HUES64 (cell line): ENCODE measurements around the gene FUT6.

ENCODE experiments used
- H3K27ac ChIP-seq: 2 replicates; pipeline ENCODE4 v1.7.0; 2013; ENCODE audit warnings: low read depth, low read length, inconsistent platforms
- H3K27me3 ChIP-seq: 2 replicates; pipeline ENCODE4 v1.6.1; 2013; ENCODE audit warnings: mild to moderate bottlenecking, low read length; ENCODE audit not compliant: insufficient read depth
- H3K36me3 ChIP-seq: 2 replicates; pipeline ENCODE4 v1.6.1; 2013; ENCODE audit warnings: mild to moderate bottlenecking, low read length; ENCODE audit not compliant: insufficient read depth
- H3K4me1 ChIP-seq: 2 replicates; pipeline ENCODE4 v1.6.1; 2013; ENCODE audit warnings: mild to moderate bottlenecking, low read length, moderate library complexity; ENCODE audit not compliant: insufficient read depth
- H3K4me3 ChIP-seq: 2 replicates; pipeline ENCODE4 v1.5.1; 2013; ENCODE audit warnings: mild to moderate bottlenecking, low read length, moderate library complexity
- H3K9ac ChIP-seq: 2 replicates; pipeline ENCODE4 v1.6.1; 2013; ENCODE audit warnings: mild to moderate bottlenecking, low read depth, low read length
- H3K9me3 ChIP-seq: 2 replicates; pipeline ENCODE4 v1.6.1; 2013; ENCODE audit warnings: low read depth, low read length; ENCODE audit not compliant: insufficient read depth
- WGBS: fragments of 150-250, 120-280 bp; methylation state at CpG from one replicate; pipeline ENCODE4 v1.1.7; 2013; ENCODE audit warnings: missing lambda C conversion rate; 5-methylcytosine and 5-hydroxymethylcytosine counted together

FUT6 gene

DNA sequence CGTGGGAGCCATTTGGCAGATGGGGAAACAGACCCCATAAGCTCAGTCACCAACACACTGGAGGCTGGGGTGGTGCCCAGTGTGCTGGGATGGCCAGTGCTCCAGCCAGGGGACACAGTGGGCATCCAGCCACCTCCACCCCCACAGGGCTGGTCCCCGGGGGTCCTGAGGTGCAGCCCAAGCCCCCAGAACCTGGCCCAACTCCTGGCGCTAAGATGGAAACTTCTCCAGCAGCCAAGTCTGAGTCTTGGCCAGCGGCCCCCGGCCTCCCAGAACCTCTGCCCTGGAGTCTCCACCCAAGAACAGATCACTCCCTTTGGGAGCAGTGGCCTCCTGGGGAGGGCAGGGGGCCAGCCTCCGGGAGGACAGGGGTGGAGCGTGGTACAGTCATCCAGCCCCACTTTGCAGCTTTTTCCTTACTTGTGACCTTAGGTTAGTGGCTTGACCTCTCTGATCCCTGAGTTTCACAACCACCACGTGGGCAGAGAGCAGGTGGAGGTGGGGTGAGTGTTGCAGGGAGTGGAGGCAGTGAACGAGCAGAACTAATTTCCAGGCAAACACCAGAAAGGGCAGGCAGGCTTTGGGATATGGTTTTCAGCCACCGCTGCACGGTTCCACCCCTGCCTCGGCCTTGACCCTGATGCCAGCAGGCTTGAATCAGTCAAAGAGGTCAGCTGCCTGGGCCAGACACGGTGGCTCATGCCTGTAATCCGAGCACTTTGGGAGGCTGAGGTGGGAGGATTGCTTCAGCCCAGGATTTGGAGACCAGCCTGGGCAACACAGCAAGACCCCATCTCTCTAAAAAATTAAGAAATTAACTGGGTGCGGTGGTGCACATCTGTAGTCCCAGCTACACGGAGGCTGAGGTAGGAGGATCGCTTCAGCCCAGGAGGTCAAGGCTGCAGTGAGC, 38.9 kb downstream of the FUT6 start:
- Histone ChIP-seq H3K27me3 (peaks cover 16% of the 10 kb centered on the region), H3K9me3 (no peaks in the 10 kb centered on the region), H3K9ac (no peak overlapping the region), H3K36me3 (no peaks in the 10 kb centered on the region), H3K4me3 (no peak overlapping the region), H3K27ac (no peak overlapping the region), H3K4me1 (no peaks in the 10 kb centered on the region)
- 86% methylated on average over 17 of the region's 17 CpGs for WGBS

DNA sequence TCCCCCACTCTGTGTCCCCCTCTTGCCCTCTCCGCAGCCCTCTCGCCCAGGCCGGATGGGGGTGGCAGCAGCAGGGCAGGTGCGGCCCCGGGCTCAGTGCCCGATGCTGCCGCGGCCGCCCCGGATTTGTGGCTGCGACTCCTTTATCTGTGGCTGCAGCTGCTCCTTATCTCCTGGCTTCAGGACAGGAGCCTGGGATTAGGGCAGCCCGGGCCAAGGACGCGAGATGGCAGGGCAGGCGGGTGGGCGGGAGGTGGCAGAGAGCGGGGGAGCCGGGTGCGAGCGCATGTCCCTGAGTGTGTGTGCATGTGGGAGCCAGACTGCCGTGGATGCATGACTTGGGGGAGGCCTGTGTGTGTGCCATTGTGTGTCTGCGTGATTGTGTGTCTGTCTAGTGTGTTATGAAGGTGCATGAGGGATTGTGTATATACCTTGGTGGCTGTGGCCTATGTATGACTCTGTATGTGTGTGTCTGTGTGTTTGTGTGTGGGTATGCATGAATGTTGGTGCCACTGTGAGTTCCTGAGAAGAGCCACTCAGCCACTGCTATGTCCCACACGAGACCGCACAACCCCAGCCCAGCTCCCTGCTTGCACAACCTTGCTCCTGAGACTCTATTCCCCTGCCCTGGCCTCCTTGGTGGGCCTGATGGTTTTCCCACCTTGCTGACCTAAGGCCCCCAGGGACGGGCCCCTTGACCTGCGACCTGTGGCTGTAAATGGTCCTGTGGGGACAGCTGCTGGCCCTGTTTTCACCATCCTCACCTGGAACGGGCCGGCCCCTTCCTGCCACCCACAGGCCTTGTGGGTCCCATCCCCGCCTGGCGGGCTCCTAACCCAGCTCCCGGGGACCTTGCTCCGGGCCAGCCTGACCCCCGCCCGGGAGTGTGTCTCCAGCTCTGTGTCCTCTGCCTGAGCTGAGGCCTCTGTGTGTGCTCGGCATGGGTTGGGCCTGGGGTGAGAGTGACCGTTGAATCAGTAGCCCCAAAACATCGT, 40.0 kb downstream of the FUT6 start:
- H3K27ac ChIP-seq, result no peak overlapping the region
- no peaks in the 10 kb centered on the region for H3K36me3 ChIP-seq
- 91% methylated on average over 37 of the region's 37 CpGs for WGBS
- H3K9me3 ChIP-seq, result no peaks in the 10 kb centered on the region
- no peaks in the 10 kb centered on the region for H3K4me1 ChIP-seq
- no peak overlapping the region for H3K9ac ChIP-seq
- peaks cover 10% of the 10 kb centered on the region for H3K27me3 ChIP-seq
- no peak overlapping the region for H3K4me3 ChIP-seq

DNA sequence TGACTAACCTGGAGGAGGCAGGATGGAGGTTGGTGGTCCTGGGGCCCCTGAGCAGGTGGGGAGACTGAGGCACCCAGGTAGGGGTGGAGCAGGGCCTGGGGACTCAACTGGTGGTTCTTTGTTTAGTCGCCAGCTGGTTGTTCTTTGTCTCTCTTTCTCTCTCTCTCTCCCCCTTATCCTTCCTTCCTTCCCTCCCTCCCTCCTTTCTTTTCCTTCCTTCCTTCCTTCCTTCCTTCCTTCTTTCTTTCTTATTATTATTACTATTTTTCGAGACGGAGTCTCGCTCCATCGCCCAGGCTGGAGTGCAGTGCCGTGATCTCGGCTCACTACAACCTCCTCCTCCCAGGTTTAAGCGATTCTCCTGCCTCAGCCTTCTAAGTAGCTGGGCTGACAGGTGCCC, 41.3 kb downstream of the FUT6 start:
- Histone ChIP-seq H3K9me3 (no peaks in the 10 kb centered on the region), H3K9ac (no peak overlapping the region), H3K4me3 (no peak overlapping the region), H3K27me3 (peaks cover 2% of the 10 kb centered on the region), H3K4me1 (no peaks in the 10 kb centered on the region), H3K27ac (no peak overlapping the region), H3K36me3 (no peaks in the 10 kb centered on the region)
- 90% methylated on average over 8 of the region's 8 CpGs for WGBS

DNA sequence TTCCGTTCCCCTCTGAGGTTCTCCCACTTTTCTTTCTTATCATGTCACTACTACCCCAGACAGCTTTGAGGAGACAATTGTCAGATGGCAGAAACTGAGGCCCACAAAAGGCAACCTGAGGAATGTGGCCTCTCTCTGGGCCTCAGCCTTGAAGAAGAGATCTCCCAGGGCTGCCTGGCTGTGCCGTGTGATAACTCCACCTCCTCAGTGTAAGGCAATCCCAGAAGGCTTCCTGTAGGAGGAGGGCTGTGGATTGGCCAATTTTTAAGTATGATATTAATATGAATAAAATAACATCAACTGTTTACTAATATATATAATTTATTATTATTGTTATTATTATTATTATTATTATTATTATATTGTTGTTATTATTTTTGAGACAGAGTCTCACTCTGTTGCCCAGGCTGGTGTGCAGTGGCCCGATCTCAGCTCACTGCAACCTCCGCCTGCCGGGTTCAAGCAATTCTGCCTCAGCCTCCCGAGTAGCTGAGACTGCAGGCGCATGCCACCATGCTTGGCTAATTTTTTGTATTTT, 44.1 kb downstream of the FUT6 start:
- 87% methylated on average over 7 of the region's 7 CpGs for WGBS

DNA sequence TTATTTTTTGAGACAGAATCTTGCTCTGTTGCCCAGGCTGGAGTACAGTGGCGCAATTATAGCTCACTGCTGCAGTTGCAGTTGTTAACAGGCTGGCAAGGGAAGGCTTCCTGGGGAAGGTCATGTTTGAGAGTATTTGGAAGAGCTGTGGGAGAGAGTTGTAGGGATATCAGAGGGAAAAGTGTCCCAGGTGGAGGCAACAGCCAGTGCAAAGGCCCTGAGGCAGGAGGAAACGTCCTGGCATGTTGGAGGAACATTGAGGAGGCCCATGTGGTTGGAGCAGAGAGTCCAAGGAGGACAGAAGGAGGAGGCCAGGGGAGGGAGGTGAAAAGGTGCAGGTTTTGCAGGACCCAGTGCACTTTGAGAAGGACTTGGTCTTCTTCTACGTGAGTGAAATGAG, 46.3 kb downstream of the FUT6 start:
- 89% methylated on average over 3 of the region's 3 CpGs for WGBS
- H3K4me3 ChIP-seq, result no peak overlapping the region
- no peaks in the 10 kb centered on the region; the same call in 1 of the 2 replicates for H3K27me3 ChIP-seq
- H3K9me3 ChIP-seq, result no peaks in the 10 kb centered on the region
- no peaks in the 10 kb centered on the region for H3K4me1 ChIP-seq
- no peak overlapping the region for H3K9ac ChIP-seq
- H3K36me3 ChIP-seq, result peaks cover 19% of the 10 kb centered on the region
- no peak overlapping the region for H3K27ac ChIP-seq

More for the DNA sequence above, 44.1 kb downstream of the FUT6 start:
- Histone ChIP-seq H3K36me3 (no peaks in the 10 kb centered on the region), H3K27ac (no peak overlapping the region), H3K4me1 (no peaks in the 10 kb centered on the region), H3K9ac (no peak overlapping the region), H3K9me3 (no peaks in the 10 kb centered on the region), H3K4me3 (no peak overlapping the region), H3K27me3 (no peaks in the 10 kb centered on the region; the same call in 1 of the 2 replicates)

DNA sequence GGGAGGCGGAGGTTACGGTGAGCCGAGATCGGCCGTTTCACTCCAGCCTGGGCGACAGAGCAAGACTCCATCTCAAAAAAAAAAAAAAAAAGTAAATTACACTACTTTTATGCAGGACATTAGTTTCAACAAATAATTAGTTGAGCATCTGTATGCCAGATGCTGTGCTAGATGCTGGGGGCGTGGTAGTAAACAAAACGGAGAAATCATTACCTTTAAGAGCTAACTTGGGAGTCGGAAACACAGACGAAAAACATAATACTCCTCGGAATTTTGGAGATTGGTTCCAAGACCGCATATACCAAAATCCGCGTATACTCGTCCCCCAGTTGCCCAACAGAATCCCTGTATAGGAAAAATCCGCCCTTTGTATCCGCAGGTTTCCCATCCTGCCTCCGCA, 47.3 kb downstream of the FUT6 start:
- no peaks in the 10 kb centered on the region for H3K27me3 ChIP-seq
- 97% methylated on average over 18 of the region's 18 CpGs for WGBS

DNA sequence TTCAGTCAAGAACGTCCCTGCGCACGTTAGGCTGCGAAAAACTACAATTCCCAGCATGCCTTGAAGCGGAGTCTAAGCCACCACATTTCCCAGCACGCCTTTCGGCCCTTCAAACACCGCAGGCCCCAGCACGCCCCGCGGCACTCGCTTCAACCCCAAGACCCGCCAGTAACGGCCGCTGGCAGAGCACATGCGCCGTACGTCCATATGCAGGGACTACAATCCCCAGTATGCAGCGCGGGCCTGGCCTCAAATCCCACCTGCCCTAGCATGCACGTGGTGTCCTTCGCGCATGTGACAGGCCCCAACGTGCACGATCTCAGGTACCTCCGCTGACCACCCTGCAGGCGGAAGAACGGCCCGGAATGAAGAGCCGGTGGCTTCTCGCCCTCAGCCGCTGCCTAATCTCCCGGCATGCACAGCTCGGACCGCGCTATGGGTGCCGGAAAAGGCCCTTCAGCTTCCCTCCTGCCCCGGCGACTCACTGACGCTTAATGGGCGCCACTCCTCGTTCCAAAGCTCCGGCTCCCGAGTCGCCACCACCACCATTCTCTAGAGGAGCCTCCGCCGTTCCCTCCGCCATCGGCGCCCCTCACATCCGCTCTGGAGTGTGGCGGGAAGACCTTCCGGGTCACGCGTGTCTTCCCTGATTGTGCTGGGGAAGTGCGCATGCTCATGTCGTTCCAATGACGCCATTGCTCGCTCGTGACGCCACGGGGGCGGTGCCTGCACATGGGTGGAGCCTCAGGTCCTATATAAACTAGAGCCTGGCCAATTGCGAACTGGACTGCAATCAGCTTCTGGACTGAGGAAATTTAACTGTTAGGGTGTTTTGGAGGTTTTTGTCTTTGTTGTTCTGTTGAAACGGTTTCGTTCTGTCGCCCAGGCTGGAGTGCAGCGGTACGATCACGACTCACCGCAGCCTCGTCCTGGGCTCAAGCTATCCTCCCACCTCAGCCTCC, 48.7 kb downstream of the FUT6 start, which contains the start of gene DUS3L:
DUS3L (minus strand) TSS at position 605 of the 962 bp plus-strand sequence; CDS start at position 583, 22 bp downstream.
- H3K36me3 ChIP-seq, result peaks cover 43% of the 10 kb centered on the region
- 12% methylated on average over 72 of the region's 72 CpGs for WGBS
- no peaks in the 10 kb centered on the region for H3K27me3 ChIP-seq
- H3K27ac ChIP-seq, result peak within 1 kb of the TSS; percentile 95
- peak within 1 kb of the TSS; percentile 94 for H3K9ac ChIP-seq
- H3K4me1 ChIP-seq, result no peaks in the 10 kb centered on the region
- no peaks in the 10 kb centered on the region for H3K9me3 ChIP-seq
- peak within 1 kb of the TSS; percentile 82 for H3K4me3 ChIP-seq

More for the DNA sequence above, 47.3 kb downstream of the FUT6 start:
- Histone ChIP-seq H3K9me3 (no peaks in the 10 kb centered on the region), H3K4me1 (no peaks in the 10 kb centered on the region), H3K36me3 (peaks cover 29% of the 10 kb centered on the region), H3K4me3 (no peak overlapping the region), H3K27ac (no peak overlapping the region), H3K9ac (no peak overlapping the region)

DNA sequence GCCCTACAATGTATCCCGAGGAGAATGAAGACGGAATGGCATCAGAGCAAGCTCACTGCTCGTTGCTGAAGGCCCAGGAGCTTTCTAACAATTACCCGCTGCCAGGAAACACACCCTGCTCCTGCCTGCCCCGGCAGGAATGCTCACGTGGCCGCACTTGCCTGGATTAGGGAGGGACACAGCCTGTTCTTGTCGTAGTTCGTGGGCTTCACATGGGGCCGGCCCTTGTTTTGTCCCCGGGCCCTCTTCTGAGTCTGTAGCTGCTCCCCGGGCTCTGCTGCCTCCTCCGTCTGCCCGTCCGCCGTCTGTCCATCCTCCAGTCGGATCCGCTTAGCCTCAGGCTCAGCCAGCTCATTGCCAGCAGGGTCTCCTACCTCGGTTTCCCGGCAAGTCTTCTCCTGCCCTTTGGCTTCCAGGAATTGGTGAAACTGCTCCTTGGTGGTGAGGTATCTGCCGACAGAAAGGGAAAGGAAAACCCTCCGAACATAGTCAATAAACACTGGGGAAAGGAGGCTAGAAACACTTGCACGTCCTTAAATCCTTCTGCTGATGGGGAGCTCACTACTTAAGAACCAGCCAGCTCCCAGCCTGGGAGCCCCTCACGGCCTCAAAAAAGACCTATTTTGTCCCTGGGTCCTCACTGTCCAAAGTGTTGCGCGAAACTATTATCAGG, 49.5 kb downstream of the FUT6 start:
- Histone ChIP-seq H3K4me3 (peak overlapping the region; percentile 82), H3K9ac (no peak overlapping the region), H3K36me3 (peaks cover 51% of the 10 kb centered on the region), H3K4me1 (no peaks in the 10 kb centered on the region), H3K9me3 (no peaks in the 10 kb centered on the region), H3K27me3 (no peaks in the 10 kb centered on the region), H3K27ac (no peak overlapping the region)
- WGBS, result 84% methylated on average over 26 of the region's 26 CpGs

DNA sequence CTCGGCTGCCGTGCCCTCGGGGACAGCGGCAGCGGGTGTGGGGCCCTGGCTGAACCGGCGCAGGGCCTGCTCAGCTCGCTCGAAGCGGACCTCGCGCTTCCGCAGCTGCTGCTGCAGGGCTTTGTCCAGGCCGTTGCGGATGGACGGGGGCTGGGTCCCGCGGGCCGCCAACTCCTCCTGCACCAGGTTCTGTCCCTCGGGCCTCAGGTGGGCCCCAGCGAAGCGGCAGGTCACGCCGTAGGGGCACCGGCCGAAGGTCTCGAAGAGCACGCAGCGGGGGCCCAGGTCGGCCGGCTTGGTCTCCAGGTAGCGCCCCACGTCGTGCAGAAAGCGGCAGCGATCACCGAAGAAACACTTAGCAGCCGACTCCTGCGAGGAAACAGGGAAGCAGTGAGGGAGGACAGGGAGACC, 50.1 kb downstream of the FUT6 start:
- Histone ChIP-seq H3K27ac (no peak overlapping the region), H3K27me3 (no peaks in the 10 kb centered on the region)

DNA sequence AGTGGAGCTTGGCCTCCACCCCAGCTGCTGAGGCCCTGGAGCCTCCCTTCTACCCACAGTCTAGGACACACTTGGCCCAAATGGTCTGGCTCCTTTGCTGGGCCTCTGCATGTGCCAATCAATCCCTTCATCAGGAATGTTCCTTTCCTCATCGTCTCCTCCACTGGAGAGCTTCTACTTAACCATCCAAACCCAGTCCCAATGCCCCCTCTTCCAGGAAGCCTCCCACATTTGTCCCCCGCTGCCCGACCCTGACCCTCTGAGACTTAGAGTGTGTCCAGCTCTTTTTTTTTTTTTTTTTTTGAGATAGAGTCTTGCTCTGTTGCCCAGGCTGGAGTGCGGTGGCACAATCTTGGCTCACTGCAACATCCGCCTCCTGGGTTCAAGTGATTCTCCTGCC, 51.1 kb downstream of the FUT6 start:
- WGBS, result 95% methylated on average over 5 of the region's 5 CpGs
- Histone ChIP-seq H3K9me3 (no peaks in the 10 kb centered on the region), H3K9ac (no peak overlapping the region), H3K4me1 (no peaks in the 10 kb centered on the region), H3K4me3 (no peak overlapping the region), H3K27ac (no peak overlapping the region), H3K27me3 (no peaks in the 10 kb centered on the region), H3K36me3 (peaks cover 60% of the 10 kb centered on the region)

More for the DNA sequence above, 50.1 kb downstream of the FUT6 start:
- no peak overlapping the region for H3K4me3 ChIP-seq
- no peak overlapping the region for H3K9ac ChIP-seq
- 95% methylated on average over 39 of the region's 39 CpGs for WGBS
- no peaks in the 10 kb centered on the region for H3K4me1 ChIP-seq
- peaks cover 56% of the 10 kb centered on the region for H3K36me3 ChIP-seq
- no peaks in the 10 kb centered on the region for H3K9me3 ChIP-seq
